Astrocyte (in vitro differentiated cells and primary cell): ENCODE data around the gene CLHC1. TPM values are rescaled to one million over a fixed set of nuclear protein-coding genes. Genes with fewer than 3 reads are reported as not detected.
A peak's percentile ranks its signal among the peaks of the same experiment; 100 is the strongest.

Experiments used
- DNase-seq: peaks from one replicate; pipeline ENCODE4 v3.0.0-alpha.2; 2010; ENCODE audit warnings: low read depth
- FAIRE-seq: peaks from 2 replicates; lab custom pipeline; 2011; peaks lifted over from hg19 to GRCh38; lab: Jason Lieb, UNC
- H2AFZ ChIP-seq: 2 replicates; pipeline ENCODE4 v1.6.0; 2012; ENCODE audit warnings: low read depth, low read length, inconsistent platforms
- H3K27ac ChIP-seq: 2 replicates; pipeline ENCODE4 v1.5.1; 2011; ENCODE audit warnings: low read depth, low read length, inconsistent platforms
- H3K27me3 ChIP-seq: 2 replicates; pipeline ENCODE4 v1.6.0; 2011; ENCODE audit warnings: low read length, inconsistent platforms; ENCODE audit not compliant: insufficient read depth
- H3K36me3 ChIP-seq: 2 replicates; pipeline ENCODE4 v1.5.1; 2011; ENCODE audit warnings: low read length, inconsistent platforms; ENCODE audit not compliant: insufficient read depth
- H3K4me1 ChIP-seq: 2 replicates; pipeline ENCODE4 v1.5.1; 2011; ENCODE audit warnings: low read length, inconsistent platforms; ENCODE audit not compliant: insufficient read depth
- H3K4me2 ChIP-seq: 2 replicates; pipeline ENCODE4 v1.6.0; 2012; ENCODE audit warnings: low read length, inconsistent platforms
- H3K4me3 ChIP-seq: 2 replicates; pipeline ENCODE4 v1.5.1; 2011; ENCODE audit warnings: low read depth, mild to moderate bottlenecking, low read length, inconsistent platforms; ENCODE audit not compliant: insufficient read depth
- H3K79me2 ChIP-seq: 2 replicates; pipeline ENCODE4 v1.6.0; 2012; ENCODE audit warnings: mild to moderate bottlenecking, low read length, inconsistent platforms; ENCODE audit not compliant: insufficient read depth
- H3K9ac ChIP-seq: 2 replicates; pipeline ENCODE4 v1.6.0; 2012; ENCODE audit warnings: mild to moderate bottlenecking, low read length, inconsistent platforms
- H3K9me3 ChIP-seq: 2 replicates; pipeline ENCODE4 v1.5.1; 2012; ENCODE audit warnings: low read depth, mild to moderate bottlenecking, low read length, inconsistent platforms; ENCODE audit not compliant: insufficient read depth
- H4K20me1 ChIP-seq: 2 replicates; pipeline ENCODE4 v1.6.0; 2012; ENCODE audit warnings: low read length, inconsistent platforms; ENCODE audit not compliant: insufficient read depth
- H3K27ac Mint-ChIP-seq: one replicate; pipeline ENCODE4 v1.8.0; 2021; ENCODE audit warnings: mild to moderate bottlenecking, mixed read lengths; ENCODE audit not compliant: unreplicated experiment
- H3K27me3 Mint-ChIP-seq: one replicate; pipeline ENCODE4 v1.8.0; 2021; ENCODE audit warnings: low read depth, mixed read lengths; ENCODE audit not compliant: unreplicated experiment
- H3K36me3 Mint-ChIP-seq: one replicate; pipeline ENCODE4 v1.8.0; 2021; ENCODE audit warnings: low read depth, mixed read lengths; ENCODE audit not compliant: unreplicated experiment
- H3K4me1 Mint-ChIP-seq: one replicate; pipeline ENCODE4 v1.8.0; 2021; ENCODE audit warnings: low read depth, mixed read lengths; ENCODE audit not compliant: unreplicated experiment
- H3K4me3 Mint-ChIP-seq: one replicate; pipeline ENCODE4 v1.8.0; 2021; ENCODE audit warnings: mild to moderate bottlenecking, moderate library complexity, mixed read lengths; ENCODE audit not compliant: unreplicated experiment
- H3K9me3 Mint-ChIP-seq: one replicate; pipeline ENCODE4 v1.8.0; 2021; ENCODE audit warnings: mild to moderate bottlenecking, mixed read lengths; ENCODE audit not compliant: unreplicated experiment
- EZH2 ChIP-seq: IDR thresholded peaks from 2 replicates; pipeline ENCODE4 v1.6.1; 2012; ENCODE audit warnings: mild to moderate bottlenecking, low read length, inconsistent platforms; ENCODE audit not compliant: insufficient read depth
- total RNA-seq: library from RNA; stranded (reverse); gene quantifications from 2 replicates; pipeline ENCODE4 v1.2.1, GENCODE V29; 2021
- TF ChIP-seq, protein P1 (sequence below): IDR thresholded peaks from 2 replicates; pipeline ENCODE4 v1.5.1; 2011; ENCODE audit warnings: low read depth, mild to moderate bottlenecking, inconsistent platforms, low read length, moderate library complexity; ENCODE audit not compliant: insufficient read depth

The CLHC1 gene
- total RNA-seq, 1 donor from 2014 or later, result 17.5 TPM

DNA sequence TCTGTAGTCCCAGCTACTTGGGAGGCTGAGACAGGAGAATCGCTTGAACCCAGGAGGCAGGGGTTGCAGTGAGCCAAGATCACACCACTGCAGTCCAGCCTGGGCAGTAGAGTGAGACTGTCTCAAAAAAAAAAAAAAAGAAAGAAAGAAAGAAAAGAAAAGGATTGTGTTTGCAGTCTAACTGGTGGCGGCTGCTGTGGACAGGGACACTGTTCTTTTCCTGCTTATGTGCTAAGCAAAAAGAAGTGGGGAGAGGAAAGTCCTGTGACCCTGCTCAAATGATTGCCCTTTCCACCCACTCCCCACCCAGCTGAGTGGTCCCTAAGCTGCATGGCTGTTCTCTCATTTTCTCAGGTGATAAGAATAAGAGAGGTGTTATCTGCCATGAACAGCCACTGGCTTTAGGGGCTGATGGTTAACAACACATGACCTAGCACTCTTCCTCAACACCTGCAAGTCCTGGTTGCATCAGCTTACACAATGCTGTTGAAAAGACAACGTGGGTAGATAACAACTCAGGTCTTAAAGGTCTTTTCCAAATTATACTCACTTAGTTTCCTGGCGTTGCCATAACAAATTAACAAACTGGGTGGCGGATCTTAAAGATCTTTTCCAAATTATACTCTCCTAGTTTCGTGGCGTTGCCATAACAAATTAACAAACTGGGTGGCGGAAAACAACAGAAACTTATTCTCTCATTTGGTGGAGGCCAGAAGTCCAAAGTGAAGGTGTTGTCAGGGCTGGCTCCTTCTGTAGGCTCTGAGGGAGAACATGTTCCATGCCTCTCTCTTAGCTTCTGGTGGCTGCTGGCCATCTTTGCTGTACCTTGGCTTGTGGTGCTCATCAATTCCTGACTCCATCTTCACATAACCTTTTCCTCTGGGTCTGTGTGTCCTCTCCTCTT is 91.5 kb downstream of the CLHC1 start:
- no peak overlapping the region for H2AFZ ChIP-seq
- FAIRE-seq, result no peak

DNA sequence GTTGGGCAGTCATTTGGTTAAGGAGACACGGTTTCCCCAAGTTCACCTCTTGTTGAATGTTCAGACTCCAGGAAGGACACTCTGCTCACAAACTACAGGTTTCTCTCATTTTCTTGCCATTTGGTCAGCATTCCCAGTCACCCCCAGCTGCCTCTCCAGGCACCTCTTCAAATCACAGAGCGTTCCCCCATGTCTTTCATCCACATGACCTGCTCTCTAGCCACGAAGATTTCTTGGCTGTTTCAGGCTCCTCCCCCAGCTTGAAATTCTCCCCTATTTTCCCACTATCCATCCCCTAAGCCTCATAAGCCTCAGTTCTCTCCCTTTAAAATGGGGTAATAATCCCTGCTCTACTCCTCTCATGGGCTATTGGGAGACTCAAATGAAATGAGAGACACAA is 92.8 kb downstream of the CLHC1 start:
- Histone ChIP-seq H3K27ac (no peak overlapping the region), H3K9me3 (no peaks in the 10 kb centered on the region), H3K79me2 (no peaks in the 10 kb centered on the region), H3K27me3 (no peaks in the 10 kb centered on the region), H2AFZ (no peak overlapping the region), H3K4me1 (peaks cover 2% of the 10 kb centered on the region), H4K20me1 (no peaks in the 10 kb centered on the region), H3K36me3 (no peaks in the 10 kb centered on the region), H3K9ac (no peak overlapping the region), H3K4me3 (no peak overlapping the region), H3K4me2 (no peak overlapping the region)
- Mint-ChIP-seq H3K9me3 (peaks cover 3% of the 10 kb centered on the region), H3K4me1 (peaks cover 3% of the 10 kb centered on the region), H3K27ac (no peak overlapping the region), H3K27me3 (peaks cover 11% of the 10 kb centered on the region), H3K36me3 (peaks cover 8% of the 10 kb centered on the region), H3K4me3 (no peak overlapping the region)
- TF ChIP-seq EZH2, result no peak
- TF ChIP-seq, protein P1, sequence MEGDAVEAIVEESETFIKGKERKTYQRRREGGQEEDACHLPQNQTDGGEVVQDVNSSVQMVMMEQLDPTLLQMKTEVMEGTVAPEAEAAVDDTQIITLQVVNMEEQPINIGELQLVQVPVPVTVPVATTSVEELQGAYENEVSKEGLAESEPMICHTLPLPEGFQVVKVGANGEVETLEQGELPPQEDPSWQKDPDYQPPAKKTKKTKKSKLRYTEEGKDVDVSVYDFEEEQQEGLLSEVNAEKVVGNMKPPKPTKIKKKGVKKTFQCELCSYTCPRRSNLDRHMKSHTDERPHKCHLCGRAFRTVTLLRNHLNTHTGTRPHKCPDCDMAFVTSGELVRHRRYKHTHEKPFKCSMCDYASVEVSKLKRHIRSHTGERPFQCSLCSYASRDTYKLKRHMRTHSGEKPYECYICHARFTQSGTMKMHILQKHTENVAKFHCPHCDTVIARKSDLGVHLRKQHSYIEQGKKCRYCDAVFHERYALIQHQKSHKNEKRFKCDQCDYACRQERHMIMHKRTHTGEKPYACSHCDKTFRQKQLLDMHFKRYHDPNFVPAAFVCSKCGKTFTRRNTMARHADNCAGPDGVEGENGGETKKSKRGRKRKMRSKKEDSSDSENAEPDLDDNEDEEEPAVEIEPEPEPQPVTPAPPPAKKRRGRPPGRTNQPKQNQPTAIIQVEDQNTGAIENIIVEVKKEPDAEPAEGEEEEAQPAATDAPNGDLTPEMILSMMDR, result no peak
- DNase-seq (no peak), FAIRE-seq (no peak)

More for the DNA sequence above, 91.5 kb downstream of the CLHC1 start:
- Mint-ChIP-seq H3K9me3 (peaks cover 3% of the 10 kb centered on the region), H3K36me3 (peaks cover 11% of the 10 kb centered on the region), H3K27ac (no peak overlapping the region), H3K4me1 (peaks cover 9% of the 10 kb centered on the region), H3K4me3 (peak overlapping the region; percentile 21), H3K27me3 (peaks cover 11% of the 10 kb centered on the region)
- no peaks in the 10 kb centered on the region for H3K4me1 ChIP-seq
- no peak for DNase-seq
- H3K27ac ChIP-seq, result no peak overlapping the region
- TF ChIP-seq EZH2, result no peak
- TF ChIP-seq, protein P1, result no peak
- no peak overlapping the region for H3K9ac ChIP-seq
- H3K27me3 ChIP-seq, result no peaks in the 10 kb centered on the region
- H3K4me3 ChIP-seq, result no peak overlapping the region
- H3K36me3 ChIP-seq, result no peaks in the 10 kb centered on the region
- no peaks in the 10 kb centered on the region for H3K9me3 ChIP-seq
- no peaks in the 10 kb centered on the region for H3K79me2 ChIP-seq
- no peaks in the 10 kb centered on the region for H4K20me1 ChIP-seq
- H3K4me2 ChIP-seq, result no peak overlapping the region

GRCh38 chr2:55138882-55139229 is 93.2 kb downstream of the CLHC1 start:
- no peak overlapping the region for H3K4me3 Mint-ChIP-seq
- H3K27ac Mint-ChIP-seq, result no peak overlapping the region
- Histone ChIP-seq H3K9ac (no peak overlapping the region), H4K20me1 (no peaks in the 10 kb centered on the region), H3K27ac (no peak overlapping the region), H3K36me3 (no peaks in the 10 kb centered on the region), H3K4me3 (no peak overlapping the region), H2AFZ (no peak overlapping the region), H3K27me3 (no peaks in the 10 kb centered on the region), H3K4me2 (no peak overlapping the region), H3K4me1 (peaks cover 5% of the 10 kb centered on the region), H3K9me3 (no peaks in the 10 kb centered on the region), H3K79me2 (no peaks in the 10 kb centered on the region)
- no peak for TF ChIP-seq EZH2
- TF ChIP-seq, protein P1, result no peak
- H3K9me3 Mint-ChIP-seq, result peaks cover 1% of the 10 kb centered on the region
- FAIRE-seq (no peak), DNase-seq (no peak)
- peaks cover 3% of the 10 kb centered on the region for H3K4me1 Mint-ChIP-seq
- H3K27me3 Mint-ChIP-seq, result peaks cover 11% of the 10 kb centered on the region
- peaks cover 7% of the 10 kb centered on the region for H3K36me3 Mint-ChIP-seq
